Fibroblast of mammary gland (primary cell): ENCODE measurements around the gene AGAP1.

ENCODE experiments used
- DNase-seq: peaks from one replicate; pipeline ENCODE4 v3.0.0-alpha.2; 2010; ENCODE audit warnings: low read depth
- H3K4me3 ChIP-seq: 2 replicates; pipeline ENCODE4 v1.5.1; 2011; ENCODE audit warnings: low read depth, mild to moderate bottlenecking, low read length, moderate library complexity; ENCODE audit not compliant: control insufficient read depth
- TF ChIP-seq, protein P1 (sequence below): conservative IDR thresholded peaks from 2 replicates; pipeline ENCODE4 v1.5.1; 2011; ENCODE audit warnings: low read depth, low read length, inconsistent platforms; ENCODE audit not compliant: control insufficient read depth, insufficient read depth

Gene AGAP1

DNA sequence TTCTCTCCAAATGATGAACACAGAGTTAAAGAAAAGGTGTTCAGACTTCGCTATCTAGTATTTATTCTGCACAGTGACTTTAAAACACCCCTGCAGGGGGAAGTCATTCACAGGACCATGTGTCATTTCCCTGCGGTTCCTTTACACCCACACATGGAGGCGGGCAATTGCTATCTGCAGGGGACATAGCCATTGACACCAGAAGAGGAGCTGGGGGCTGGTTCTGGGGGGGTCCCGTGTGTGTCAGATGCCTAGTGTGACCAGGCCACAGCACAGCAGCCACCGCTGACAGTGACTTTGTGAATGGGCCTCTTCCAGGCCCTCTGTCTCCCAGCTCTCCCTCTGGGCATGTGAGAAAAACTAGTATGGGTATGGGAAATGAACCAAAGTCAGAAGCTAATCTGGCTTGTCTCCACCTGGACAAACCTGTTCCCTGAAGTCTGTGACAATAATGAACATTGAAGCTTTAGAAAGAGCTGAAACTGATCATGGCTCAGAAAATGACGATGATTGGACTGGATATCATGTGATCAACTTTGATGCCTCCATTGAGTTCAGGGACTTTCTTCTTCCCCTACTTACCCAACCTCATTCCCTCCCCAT is 681.8 kb downstream of the AGAP1 start:
- TF ChIP-seq, protein P1, sequence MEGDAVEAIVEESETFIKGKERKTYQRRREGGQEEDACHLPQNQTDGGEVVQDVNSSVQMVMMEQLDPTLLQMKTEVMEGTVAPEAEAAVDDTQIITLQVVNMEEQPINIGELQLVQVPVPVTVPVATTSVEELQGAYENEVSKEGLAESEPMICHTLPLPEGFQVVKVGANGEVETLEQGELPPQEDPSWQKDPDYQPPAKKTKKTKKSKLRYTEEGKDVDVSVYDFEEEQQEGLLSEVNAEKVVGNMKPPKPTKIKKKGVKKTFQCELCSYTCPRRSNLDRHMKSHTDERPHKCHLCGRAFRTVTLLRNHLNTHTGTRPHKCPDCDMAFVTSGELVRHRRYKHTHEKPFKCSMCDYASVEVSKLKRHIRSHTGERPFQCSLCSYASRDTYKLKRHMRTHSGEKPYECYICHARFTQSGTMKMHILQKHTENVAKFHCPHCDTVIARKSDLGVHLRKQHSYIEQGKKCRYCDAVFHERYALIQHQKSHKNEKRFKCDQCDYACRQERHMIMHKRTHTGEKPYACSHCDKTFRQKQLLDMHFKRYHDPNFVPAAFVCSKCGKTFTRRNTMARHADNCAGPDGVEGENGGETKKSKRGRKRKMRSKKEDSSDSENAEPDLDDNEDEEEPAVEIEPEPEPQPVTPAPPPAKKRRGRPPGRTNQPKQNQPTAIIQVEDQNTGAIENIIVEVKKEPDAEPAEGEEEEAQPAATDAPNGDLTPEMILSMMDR: no peak
- no peak overlapping the region for H3K4me3 ChIP-seq
- no peak for DNase-seq

DNA sequence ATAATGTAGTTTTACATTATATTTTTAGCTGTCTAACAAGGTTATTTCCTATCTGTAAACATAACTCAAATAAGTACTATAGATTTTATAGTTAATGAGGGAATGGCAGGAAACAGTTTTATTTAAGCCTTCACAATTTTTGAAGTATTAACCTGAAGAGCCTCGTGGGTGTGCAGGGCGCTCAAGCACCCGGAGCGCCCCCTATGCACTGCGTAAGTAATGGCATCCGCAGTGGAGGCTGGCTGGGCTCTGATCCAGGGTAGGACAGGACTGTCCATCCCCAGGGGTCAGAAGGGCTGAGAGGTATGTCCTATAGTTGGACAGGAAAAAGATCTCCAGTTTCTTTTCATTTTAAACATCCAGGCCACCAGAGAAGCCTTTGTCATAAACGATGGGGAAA is 682.6 kb downstream of the AGAP1 start:
- TF ChIP-seq, protein P1: peak; percentile 55
- peak; percentile 34 for DNase-seq
- H3K4me3 ChIP-seq: no peak overlapping the region

DNA sequence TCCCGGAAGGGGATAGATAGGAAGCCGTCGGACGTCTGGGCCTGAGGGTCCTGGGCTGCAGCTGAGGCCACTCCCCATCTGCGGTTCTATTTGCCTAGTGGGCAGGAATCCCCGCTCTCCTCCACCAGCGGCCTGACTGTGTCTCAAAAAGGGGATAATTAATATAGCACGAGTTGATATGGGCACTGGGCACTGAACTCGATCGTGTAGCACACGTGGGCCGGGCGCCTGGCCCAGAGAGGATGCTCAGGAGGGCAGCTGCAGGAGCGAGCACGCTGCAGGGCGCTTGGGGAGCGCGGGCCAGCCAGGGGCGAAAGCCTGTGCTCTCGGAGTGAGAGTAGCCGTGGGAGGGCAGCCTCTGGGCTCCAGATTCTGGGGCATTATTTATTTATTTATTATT is 683.1 kb downstream of the AGAP1 start:
- TF ChIP-seq, protein P1: no peak
- no peak overlapping the region for H3K4me3 ChIP-seq
- no peak for DNase-seq

DNA sequence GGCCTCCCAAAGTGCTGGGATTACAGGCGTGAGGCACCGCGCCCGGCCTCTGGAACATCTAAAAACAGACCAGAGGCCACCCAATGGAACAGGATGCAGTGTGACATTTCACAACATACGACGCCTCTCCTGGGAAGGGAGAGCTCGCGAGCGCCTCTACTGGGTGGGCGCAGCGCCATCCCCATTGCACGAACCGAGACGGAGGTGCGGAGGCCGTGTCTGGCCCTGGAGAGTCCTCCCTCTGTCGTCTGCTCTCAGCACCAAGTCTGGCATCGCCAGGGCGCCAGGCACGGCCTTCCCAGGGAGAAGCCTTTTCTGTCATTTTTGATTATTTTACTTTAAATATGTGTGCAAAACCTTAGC is 683.7 kb downstream of the AGAP1 start:
- no peak overlapping the region for H3K4me3 ChIP-seq
- TF ChIP-seq, protein P1: peak; percentile 32
- peak; percentile 37 for DNase-seq

DNA sequence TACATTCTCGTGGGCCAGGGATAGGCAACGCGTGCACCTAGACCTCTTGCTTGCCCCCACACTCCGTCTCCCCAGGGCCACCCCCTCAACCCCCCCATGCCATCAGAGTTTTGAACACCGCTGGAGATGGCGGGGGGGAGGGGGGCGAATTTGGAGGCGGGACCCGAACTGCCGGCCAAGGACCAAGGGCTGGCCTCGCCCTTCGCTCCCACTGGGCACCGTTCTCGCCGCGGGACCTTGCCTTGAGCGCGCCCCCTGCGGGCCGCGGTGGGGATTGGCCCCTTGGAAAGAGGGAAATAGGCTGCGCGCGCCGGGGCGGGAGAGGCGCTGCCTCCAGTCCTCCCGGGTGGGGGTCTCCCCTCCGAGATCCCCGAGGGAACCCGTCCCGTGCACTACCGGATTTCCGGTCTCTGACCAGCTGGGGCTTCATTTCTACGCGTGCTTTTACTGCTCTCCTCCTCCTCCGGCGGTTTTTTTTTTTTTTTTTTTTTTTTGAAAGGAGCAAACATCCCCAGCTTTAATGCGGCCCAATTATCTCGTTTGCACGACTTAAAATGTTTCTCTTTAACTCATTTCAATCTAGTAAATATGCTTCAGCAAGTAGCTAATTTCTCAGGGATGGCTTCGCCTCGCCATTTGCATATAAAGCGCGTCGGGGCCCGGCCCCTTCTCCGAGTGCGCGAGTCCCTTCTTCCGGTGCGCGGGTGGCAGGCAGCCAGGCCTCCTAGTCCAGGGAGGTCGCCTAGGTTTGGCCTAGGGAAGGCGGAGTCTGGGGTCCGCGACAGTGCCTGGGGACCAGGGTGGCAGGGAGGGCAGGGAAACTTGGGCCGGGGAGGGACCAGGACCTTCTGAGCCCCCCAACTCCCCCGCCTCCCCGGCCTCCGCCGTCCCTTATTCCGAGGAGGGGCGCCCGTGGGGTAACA is 684.4 kb downstream of the AGAP1 start:
- TF ChIP-seq, protein P1: peak; percentile 65
- peak; percentile 51 for DNase-seq
- peak overlapping the region; percentile 50 for H3K4me3 ChIP-seq

DNA sequence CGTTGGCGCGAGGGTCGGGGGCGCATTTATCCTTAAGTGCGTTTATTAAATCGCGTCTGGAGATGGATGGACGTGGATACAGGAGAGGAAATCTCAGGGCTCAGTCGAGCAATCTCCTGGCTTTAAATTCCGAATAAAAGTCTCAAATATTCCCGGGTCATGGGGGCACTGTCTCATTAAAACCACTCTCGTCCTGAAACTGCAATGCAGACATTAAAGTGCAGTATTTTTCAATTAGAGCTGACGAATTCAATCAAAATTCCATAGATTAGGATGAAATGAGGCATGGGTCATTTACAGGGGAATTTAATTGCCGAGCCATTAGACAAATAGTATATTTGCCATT is 685.0 kb downstream of the AGAP1 start:
- peak overlapping the region; percentile 50 for H3K4me3 ChIP-seq
- no peak for DNase-seq
- TF ChIP-seq, protein P1: no peak
